ENCODE results near the gene GOLPH3L.
"Not testable (repeated sequence)": the region's sequence is repeated elsewhere in the genome, so short reads cannot be mapped to it uniquely, and the experiment has no call there.

GOLPH3L gene

DNA sequence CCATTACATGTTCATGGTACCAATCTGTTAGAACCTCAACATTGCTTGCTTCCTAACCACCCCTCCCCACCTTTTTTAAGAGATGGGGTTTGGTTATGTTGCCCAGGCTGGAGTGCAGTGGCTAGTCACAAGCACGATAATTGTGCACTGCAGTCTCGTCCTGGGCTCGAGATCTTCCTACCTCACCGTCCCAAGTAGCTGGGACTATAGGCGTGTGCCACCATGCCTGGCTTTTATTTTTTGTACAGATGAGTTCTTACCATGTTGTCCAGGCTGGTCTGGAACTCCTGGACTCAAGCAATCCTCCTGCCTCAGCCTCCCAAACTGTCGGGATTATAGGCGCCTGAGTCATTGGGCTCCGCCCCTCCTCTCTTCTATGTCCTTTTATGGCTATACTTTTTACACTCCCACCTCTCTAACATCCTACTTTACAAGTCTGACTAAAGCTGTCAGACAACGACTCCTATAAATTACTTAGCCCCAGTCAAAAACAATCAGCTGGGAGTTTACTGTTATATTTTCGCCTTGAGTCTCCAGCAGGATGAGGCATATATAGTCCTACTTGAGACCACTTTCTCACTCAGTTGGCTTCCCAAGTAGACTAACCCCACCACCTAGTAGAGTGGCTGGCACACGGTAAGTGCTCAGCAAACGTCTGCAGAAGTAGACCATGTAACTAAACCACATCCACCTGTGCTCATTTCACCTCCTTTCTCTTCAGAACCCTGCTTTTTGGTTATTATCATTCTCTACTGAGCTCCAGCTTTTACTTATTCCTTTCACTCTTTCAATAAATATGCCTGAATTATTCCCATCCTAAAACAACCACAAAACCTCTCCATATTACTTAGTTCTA is 81.4 kb downstream of the GOLPH3L start:
- DNase-seq (ENCODE audit: low spot score): no peak

DNA sequence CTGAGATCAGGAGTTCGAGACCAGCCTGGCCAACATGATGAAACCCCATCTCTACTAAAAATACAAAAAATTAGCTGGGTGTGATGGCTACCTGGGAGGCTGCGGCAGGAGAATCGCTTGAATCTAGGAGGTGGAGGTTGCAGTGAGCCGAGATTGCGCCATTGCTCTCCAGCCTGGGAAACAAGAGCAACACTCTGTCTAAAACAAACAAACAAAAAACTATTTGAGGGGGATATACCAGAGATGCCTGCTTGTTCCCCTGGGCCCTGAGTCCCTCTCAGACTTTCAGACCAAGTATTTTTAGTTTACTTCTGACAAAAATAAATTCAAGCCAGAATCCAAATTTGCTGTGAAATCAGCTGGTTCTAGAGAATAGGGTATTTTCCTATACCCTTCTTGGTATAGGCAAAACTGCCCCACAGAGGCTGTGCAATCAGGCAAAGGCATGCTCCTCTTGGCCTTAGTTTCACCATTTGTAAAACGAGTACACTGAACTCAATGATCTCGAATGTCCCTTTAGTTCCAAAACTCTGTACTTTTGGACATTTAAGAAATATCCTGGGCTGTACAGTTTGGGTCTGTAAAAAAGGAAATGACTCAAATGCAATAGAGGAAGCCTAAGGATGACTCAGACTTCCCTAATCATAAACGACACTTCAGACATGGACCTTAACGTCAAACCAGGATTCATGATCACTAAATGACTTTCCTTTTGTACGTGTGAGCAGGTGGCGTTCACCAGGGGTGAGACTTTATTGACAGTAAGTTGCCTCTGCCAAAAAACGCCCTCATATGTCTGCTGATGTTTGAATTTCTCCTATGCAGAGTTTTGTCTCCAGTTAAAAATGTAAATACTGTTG is 83.7 kb downstream of the GOLPH3L start:
- no peak for DNase-seq (ENCODE audit: low spot score)

GRCh38 chr1:150612014-150612345 is 85.0 kb downstream of the GOLPH3L start:
- DNase-seq (ENCODE audit: low spot score): no peak

DNA sequence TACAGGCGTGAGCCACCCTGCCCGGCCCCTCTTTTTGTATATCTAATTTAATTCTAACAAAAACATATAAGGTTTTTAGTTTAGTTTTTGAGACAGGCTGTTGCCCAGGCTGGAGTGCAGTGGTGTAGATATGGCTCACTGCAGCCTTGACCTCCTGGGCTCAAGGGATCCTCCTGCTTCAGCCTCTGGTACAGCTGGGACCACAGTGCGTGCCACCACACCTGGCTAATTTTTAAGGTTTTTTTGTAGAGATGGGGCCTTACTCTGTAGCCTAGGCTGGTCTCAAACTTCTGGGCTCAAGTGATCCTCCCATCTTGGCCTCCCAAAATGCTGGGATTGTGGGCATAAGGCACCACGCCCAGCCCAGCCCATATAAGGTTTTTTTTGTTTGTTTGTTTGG is 86.4 kb downstream of the GOLPH3L start:
- DNase-seq (ENCODE audit: low spot score): no peak

- no peak for DNase-seq (ENCODE audit: low spot score)
Observed at GRCh38 chr1:150609732-150610131, 87.2 kb downstream of the GOLPH3L start.

DNA sequence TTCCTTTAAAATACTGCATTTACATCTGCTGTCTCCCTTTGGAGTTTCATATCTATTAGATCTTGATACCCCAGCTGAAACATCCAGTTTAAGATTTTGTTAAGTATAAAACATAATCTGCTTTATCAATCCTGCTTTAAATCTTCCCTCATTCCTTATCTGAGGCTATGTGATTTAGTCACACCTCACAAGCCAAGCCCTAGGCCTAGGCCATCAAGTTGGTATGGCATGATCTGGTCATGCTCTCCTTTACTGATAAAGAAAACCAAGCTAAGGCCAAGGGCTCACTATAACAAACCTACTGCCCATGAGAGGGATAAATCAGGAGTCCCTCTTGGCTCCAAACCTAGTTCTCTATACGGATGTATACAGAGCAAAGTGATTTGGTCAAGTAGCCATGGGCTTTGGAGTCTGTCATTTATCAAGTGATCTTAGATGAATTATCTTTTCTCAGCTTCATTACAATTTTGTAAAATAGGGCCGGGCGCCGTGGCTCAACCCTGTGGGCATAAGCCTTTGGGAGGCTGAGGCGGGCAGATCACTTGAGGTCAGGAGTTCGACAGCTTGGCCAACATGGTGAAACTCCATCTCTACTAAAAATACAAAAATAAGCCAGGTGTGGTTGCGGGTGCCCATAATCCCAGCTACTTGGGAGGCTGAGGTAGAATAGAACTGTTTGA is 90.4 kb downstream of the GOLPH3L start:
- no peak for DNase-seq (ENCODE audit: low spot score)

DNA sequence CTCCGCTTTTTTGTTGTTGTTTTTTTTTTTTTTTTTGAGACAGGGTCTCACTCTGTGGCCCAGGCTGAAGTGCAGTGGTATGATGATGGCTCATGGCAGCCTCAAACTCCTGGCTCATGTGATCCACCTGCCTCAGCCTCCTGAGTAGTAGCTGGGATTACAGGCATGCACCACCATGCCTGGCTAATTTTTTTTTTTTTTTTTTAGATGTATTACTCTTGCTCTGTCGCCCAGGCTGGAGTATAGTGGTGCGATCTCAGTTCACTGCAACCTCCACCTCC is 91.6 kb downstream of the GOLPH3L start:
- not testable (repeated sequence) for DNase-seq (ENCODE audit: low spot score)

- DNase-seq (ENCODE audit: low spot score): no peak
Observed at GRCh38 chr1:150604226-150604588, 92.7 kb downstream of the GOLPH3L start.

- no peak for DNase-seq (ENCODE audit: low spot score)
Observed at GRCh38 chr1:150603711-150604110, 93.2 kb downstream of the GOLPH3L start.

DNA sequence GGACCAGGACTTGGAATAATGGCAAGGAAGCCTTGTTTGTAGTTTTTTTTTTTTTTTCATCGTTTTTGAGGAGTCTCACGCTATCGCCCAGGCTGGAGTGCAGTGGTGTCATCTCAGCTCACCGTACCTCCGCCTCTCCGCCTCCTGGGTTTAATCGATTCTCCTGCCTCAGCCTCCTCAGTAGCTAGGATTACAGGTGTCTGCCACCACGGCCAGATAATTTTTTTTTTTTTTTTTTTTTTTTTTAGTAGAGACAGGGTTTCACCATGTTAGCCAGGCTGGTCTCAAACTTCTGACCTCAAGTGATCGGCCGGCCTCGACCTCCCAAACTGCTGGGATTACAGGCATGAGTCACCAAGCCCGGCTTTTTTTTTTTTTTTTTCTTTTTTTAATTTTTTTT is 94.6 kb downstream of the GOLPH3L start:
- not testable (repeated sequence) for DNase-seq (ENCODE audit: low spot score)

DNA sequence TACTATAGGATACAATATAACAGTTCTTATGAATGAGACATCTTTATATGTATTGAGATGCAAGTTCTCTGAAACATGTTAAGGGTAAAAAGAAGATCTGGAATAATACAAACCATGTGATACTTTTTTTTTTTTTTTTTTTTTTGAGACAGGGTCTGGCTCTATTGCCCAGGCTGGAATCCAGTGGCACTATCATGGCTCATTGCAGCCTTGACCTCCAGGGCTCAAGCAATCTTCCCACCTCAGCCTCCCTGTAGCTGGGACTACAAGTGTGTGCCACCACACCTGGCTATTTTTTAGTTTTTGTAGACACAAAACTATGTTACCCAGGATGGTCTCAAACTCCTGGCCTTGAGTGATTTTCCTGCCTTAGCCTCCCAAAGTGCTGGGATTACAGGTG is 95.4 kb downstream of the GOLPH3L start:
- no peak for DNase-seq (ENCODE audit: low spot score)

DNA sequence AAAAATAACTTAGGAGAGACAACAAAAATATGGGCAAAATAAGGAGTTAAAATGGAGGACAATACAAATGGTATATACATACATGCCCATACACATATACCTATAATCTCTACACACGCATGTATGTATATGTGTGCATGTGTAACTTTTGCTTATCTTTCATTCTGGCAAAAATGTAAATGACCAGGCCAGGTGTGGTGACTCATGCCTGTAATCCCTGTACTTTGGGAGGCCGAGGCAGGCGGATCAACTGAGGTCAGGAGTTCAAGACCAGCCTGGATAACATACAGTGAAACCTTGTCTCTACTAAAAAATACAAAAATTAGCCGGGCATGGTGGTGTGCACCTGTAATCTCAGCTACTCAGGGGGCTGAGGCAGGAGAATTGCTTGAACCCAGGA is 98.6 kb downstream of the GOLPH3L start:
- DNase-seq (ENCODE audit: low spot score): not testable (repeated sequence)

GRCh38 chr1:150596976-150597375 is 100.0 kb downstream of the GOLPH3L start:
- no peak for DNase-seq (ENCODE audit: low spot score)

All from AG08396 (cell line).